Gastrocnemius medialis (tissue), 4 donors: Measurements from ENCODE around the gene HSF2BP.

Experiments used
- POLR2A ChIP-seq, 2 donors: fragments of 450-650 bp; IDR thresholded peaks; one replicate each; pipeline ENCODE4 v1.6.1; 2017; ENCODE audit warnings: antibody characterized with exemption in 2 of 2, mild to moderate bottlenecking in 2 of 2, moderate library complexity in 2 of 2
- TF ChIP-seq, protein P1 (sequence below), 5 experiments: fragments of 450-650 bp in 3 of 5; fragments of 200-600 bp in 2 of 5; sonication (generic) in 2 of 5; IDR thresholded peaks in 4 of 5; conservative IDR thresholded peaks in 1 of 5; 1 replicate in 4 of 5; 2 replicates in 1 of 5; pipeline ENCODE4 v1.5.1; 2016 to 2019; ENCODE audit warnings: antibody characterized with exemption in 5 of 5, mild to moderate bottlenecking in 3 of 5, moderate library complexity in 3 of 5

DNA sequence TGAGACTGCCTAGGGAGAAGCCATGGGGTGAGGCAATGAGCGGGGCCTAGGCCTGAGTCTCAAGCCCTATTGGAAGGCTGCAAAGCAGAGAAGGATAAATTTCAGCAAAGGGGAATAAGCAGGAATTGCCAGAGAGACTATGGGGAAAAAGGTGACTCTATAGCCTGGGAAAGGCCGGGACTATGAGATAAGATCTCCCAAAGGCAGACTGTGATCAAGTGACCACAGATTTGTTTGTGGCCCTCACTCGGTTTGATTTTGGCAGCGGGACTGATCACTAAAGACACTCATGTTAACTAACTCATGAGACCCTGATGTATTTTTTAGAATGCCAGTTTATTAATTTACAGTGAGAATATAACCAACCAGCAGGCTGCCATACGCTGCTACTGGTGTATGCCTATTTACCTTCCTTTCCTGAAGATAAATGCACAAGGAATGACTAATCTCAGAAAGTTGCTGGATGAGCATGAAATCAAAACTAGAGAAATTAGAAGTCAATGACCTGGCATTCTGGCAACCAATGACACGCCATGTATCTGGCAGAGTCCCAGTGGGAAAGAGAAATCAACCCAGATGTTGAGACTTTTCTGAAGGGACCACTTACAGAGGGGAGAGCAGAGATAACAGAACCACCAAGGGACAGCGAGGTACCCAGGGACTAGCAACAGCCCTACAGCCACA, 4.3 kb downstream of the HSF2BP start:
- TF ChIP-seq, protein P1, sequence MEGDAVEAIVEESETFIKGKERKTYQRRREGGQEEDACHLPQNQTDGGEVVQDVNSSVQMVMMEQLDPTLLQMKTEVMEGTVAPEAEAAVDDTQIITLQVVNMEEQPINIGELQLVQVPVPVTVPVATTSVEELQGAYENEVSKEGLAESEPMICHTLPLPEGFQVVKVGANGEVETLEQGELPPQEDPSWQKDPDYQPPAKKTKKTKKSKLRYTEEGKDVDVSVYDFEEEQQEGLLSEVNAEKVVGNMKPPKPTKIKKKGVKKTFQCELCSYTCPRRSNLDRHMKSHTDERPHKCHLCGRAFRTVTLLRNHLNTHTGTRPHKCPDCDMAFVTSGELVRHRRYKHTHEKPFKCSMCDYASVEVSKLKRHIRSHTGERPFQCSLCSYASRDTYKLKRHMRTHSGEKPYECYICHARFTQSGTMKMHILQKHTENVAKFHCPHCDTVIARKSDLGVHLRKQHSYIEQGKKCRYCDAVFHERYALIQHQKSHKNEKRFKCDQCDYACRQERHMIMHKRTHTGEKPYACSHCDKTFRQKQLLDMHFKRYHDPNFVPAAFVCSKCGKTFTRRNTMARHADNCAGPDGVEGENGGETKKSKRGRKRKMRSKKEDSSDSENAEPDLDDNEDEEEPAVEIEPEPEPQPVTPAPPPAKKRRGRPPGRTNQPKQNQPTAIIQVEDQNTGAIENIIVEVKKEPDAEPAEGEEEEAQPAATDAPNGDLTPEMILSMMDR (IDR thresholded peaks at IDR 0.05 in 4 of 5, conservative IDR thresholded peaks at IDR 0.05 in 1 of 5), result no peak
- TF ChIP-seq POLR2A (IDR thresholded peaks at IDR 0.05), result no peak
